ENCODE measurements around the gene RANGAP1. TPM values are rescaled to one million over a fixed set of nuclear protein-coding genes. Genes with fewer than 3 reads are reported as not detected.

Gene RANGAP1
- total RNA-seq, 1 donor from 2014 or later, result 71.5 TPM

- Mint-ChIP-seq H3K4me3 (ENCODE audit: unreplicated experiment) (peak overlapping the region; percentile 92), H3K27ac (ENCODE audit: unreplicated experiment) (peak overlapping the region; percentile 70), H3K9me3 (ENCODE audit: unreplicated experiment) (no peaks in the 10 kb centered on the region), H3K4me1 (ENCODE audit: unreplicated experiment) (peaks cover 19% of the 10 kb centered on the region), H3K36me3 (ENCODE audit: low read depth, unreplicated experiment) (peaks cover 15% of the 10 kb centered on the region), H3K27me3 (ENCODE audit: unreplicated experiment) (peaks cover 7% of the 10 kb centered on the region)
- TF ChIP-seq CTCF (IDR thresholded peaks at IDR 0.05; ENCODE audit: unreplicated experiment), result no peak
- peak; percentile 44 for DNase-seq (ENCODE audit: low spot score)
These were observed 557 bp downstream of the RANGAP1 start for GRCh38 chr22:41285441-41285819.

- H3K4me3 Mint-ChIP-seq (ENCODE audit: unreplicated experiment), result no peak overlapping the region
- peaks cover 19% of the 10 kb centered on the region for H3K4me1 Mint-ChIP-seq (ENCODE audit: unreplicated experiment)
- H3K27me3 Mint-ChIP-seq (ENCODE audit: unreplicated experiment), result peaks cover 7% of the 10 kb centered on the region
- TF ChIP-seq CTCF (IDR thresholded peaks at IDR 0.05; ENCODE audit: unreplicated experiment), result no peak
- H3K27ac Mint-ChIP-seq (ENCODE audit: unreplicated experiment), result no peak overlapping the region
- H3K9me3 Mint-ChIP-seq (ENCODE audit: unreplicated experiment), result no peaks in the 10 kb centered on the region
- DNase-seq (ENCODE audit: low spot score), result no peak
- peaks cover 17% of the 10 kb centered on the region for H3K36me3 Mint-ChIP-seq (ENCODE audit: low read depth, unreplicated experiment)
These were observed 1.5 kb downstream of the RANGAP1 start for GRCh38 chr22:41284465-41284864.

GRCh38 chr22:41280854-41281253 lies 5.1 kb downstream of the RANGAP1 start:
- Mint-ChIP-seq H3K9me3 (ENCODE audit: unreplicated experiment) (no peaks in the 10 kb centered on the region), H3K27me3 (ENCODE audit: unreplicated experiment) (peaks cover 4% of the 10 kb centered on the region), H3K4me1 (ENCODE audit: unreplicated experiment) (no peaks in the 10 kb centered on the region), H3K4me3 (ENCODE audit: unreplicated experiment) (no peak overlapping the region), H3K36me3 (ENCODE audit: low read depth, unreplicated experiment) (peaks cover 20% of the 10 kb centered on the region), H3K27ac (ENCODE audit: unreplicated experiment) (no peak overlapping the region)
- TF ChIP-seq CTCF (IDR thresholded peaks at IDR 0.05; ENCODE audit: unreplicated experiment), result no peak
- DNase-seq (ENCODE audit: low spot score), result no peak

- no peak overlapping the region for H3K27ac Mint-ChIP-seq (ENCODE audit: unreplicated experiment)
These were observed 5.9 kb downstream of the RANGAP1 start for GRCh38 chr22:41280065-41280464.

GRCh38 chr22:41274856-41275255 lies 11.1 kb downstream of the RANGAP1 start:
- Mint-ChIP-seq H3K27ac (ENCODE audit: unreplicated experiment) (no peak overlapping the region), H3K27me3 (ENCODE audit: unreplicated experiment) (peaks cover 2% of the 10 kb centered on the region)
- TF ChIP-seq CTCF (IDR thresholded peaks at IDR 0.05; ENCODE audit: unreplicated experiment), result no peak

More at GRCh38 chr22:41280065-41280464, 5.9 kb downstream of the RANGAP1 start:
- Mint-ChIP-seq H3K4me1 (ENCODE audit: unreplicated experiment) (no peaks in the 10 kb centered on the region), H3K9me3 (ENCODE audit: unreplicated experiment) (no peaks in the 10 kb centered on the region), H3K27me3 (ENCODE audit: unreplicated experiment) (peaks cover 4% of the 10 kb centered on the region), H3K4me3 (ENCODE audit: unreplicated experiment) (no peak overlapping the region), H3K36me3 (ENCODE audit: low read depth, unreplicated experiment) (peaks cover 20% of the 10 kb centered on the region)
- TF ChIP-seq CTCF (IDR thresholded peaks at IDR 0.05; ENCODE audit: unreplicated experiment), result no peak
- DNase-seq (ENCODE audit: low spot score), result no peak

More at GRCh38 chr22:41274856-41275255, 11.1 kb downstream of the RANGAP1 start:
- no peaks in the 10 kb centered on the region for H3K9me3 Mint-ChIP-seq (ENCODE audit: unreplicated experiment)
- no peak for DNase-seq (ENCODE audit: low spot score)
- H3K4me1 Mint-ChIP-seq (ENCODE audit: unreplicated experiment), result no peaks in the 10 kb centered on the region
- H3K36me3 Mint-ChIP-seq (ENCODE audit: low read depth, unreplicated experiment), result peaks cover 28% of the 10 kb centered on the region
- H3K4me3 Mint-ChIP-seq (ENCODE audit: unreplicated experiment), result no peak overlapping the region
